Natural killer cell (primary cell): ENCODE results near the gene CMSS1. TPM values are rescaled to one million over a fixed set of nuclear protein-coding genes. Genes with fewer than 3 reads are reported as not detected.

Experiments used
- ATAC-seq, 3 donors: fragments of 150-1000 bp in 2 of 3; fragments of 200-7000 bp in 1 of 3; cut with Tn5 transposase; 1 replicate in 1 of 3; 2 replicates in 2 of 3; pipeline ENCODE4 v1.10.0; 2021; ENCODE audit warnings: mild to moderate bottlenecking in 2 of 3, moderate library complexity in 2 of 3
- DNase-seq, 2 donors: peaks; one replicate each; pipeline versions ENCODE4 v3.0.0 to v3.0.0-alpha.2; 2013 to 2021; ENCODE audit warnings: mixed read lengths in 1 of 2
- H3K27ac ChIP-seq: one replicate; pipeline ENCODE4 v1.5.1; 2013; ENCODE audit warnings: mild to moderate bottlenecking, low read length
- H3K27me3 ChIP-seq: one replicate; pipeline ENCODE4 v1.6.1; 2013; ENCODE audit warnings: low read length; ENCODE audit not compliant: control insufficient read depth, insufficient read depth
- H3K36me3 ChIP-seq: one replicate; pipeline ENCODE4 v1.6.1; 2013; ENCODE audit warnings: low read length; ENCODE audit not compliant: control insufficient read depth, insufficient read depth
- H3K4me1 ChIP-seq: one replicate; pipeline ENCODE4 v1.6.1; 2013; ENCODE audit warnings: low read length; ENCODE audit not compliant: control insufficient read depth, insufficient read depth
- H3K4me3 ChIP-seq: one replicate; pipeline ENCODE4 v1.5.1; 2013; ENCODE audit warnings: low read length
- H3K9me3 ChIP-seq: one replicate; pipeline ENCODE4 v1.6.1; 2013; ENCODE audit warnings: low read length; ENCODE audit not compliant: control insufficient read depth, insufficient read depth
- H3K27ac Mint-ChIP-seq, 2 donors: one replicate each; pipeline ENCODE4 v1.8.0; 2022; ENCODE audit warnings: mild to moderate bottlenecking in 2 of 2, mixed read lengths in 2 of 2, moderate library complexity in 1 of 2
- H3K27me3 Mint-ChIP-seq, 2 donors: one replicate each; pipeline ENCODE4 v1.8.0; 2022; ENCODE audit warnings: low read depth in 2 of 2, mixed read lengths in 2 of 2
- H3K36me3 Mint-ChIP-seq: one replicate; pipeline ENCODE4 v1.8.0; 2022; ENCODE audit warnings: mixed read lengths
- H3K4me1 Mint-ChIP-seq, 2 donors: one replicate each; pipeline ENCODE4 v1.8.0; 2022; ENCODE audit warnings: mixed read lengths in 2 of 2
- H3K4me3 Mint-ChIP-seq: one replicate; pipeline ENCODE4 v1.8.0; 2022; ENCODE audit warnings: mild to moderate bottlenecking, moderate library complexity, mixed read lengths
- H3K9me3 Mint-ChIP-seq, 2 donors: one replicate each; pipeline ENCODE4 v1.8.0; 2022; ENCODE audit warnings: mixed read lengths in 2 of 2
- CTCF ChIP-seq: fragments of 200-600 bp; IDR thresholded peaks from one replicate; pipeline ENCODE4 v1.8.0; 2022; ENCODE audit warnings: antibody characterized with exemption
- WGBS: methylation state at CpG from one replicate; pipeline ENCODE4 v1.1.7; 2013; ENCODE audit warnings: missing lambda C conversion rate; ENCODE audit not compliant: insufficient coverage; 5-methylcytosine and 5-hydroxymethylcytosine counted together
- intact Hi-C: fragments of 100-400 bp; cut with micrococcal nuclease; formaldehyde crosslinking; loops from one replicate; pipeline ENCODE4 v1.14.2; 2022
- total RNA-seq, 4 donors: library from RNA; stranded (reverse); fragments of 120-200 nt in 1 of 4; gene quantifications; one replicate each; pipeline versions ENCODE4 v1.2.3 to v1.2.4, GENCODE V29; 2013 to 2022

The CMSS1 gene
- total RNA-seq, 3 donors from 2014 or later (not counting 1 experiment from before 2014, with no cell fraction given) = 7.8 to 12.7 (median 9.2) TPM

GRCh38 chr3:100073714-100074307, 256.1 kb downstream of the CMSS1 start:
- H3K27ac ChIP-seq = no peak overlapping the region
- WGBS = 17% methylated on average over 8 of the region's 10 CpGs
- peak overlapping the region; percentile 78 for H3K4me3 Mint-ChIP-seq
- H3K36me3 ChIP-seq = no peaks in the 10 kb centered on the region
- H3K27ac Mint-ChIP-seq = peak overlapping the region; percentile 75 to 77
- H3K36me3 Mint-ChIP-seq = no peaks in the 10 kb centered on the region
- peak overlapping the region; percentile 2 for H3K4me3 ChIP-seq
- peaks cover 59 to 62% of the 10 kb centered on the region in 2 donors for H3K4me1 Mint-ChIP-seq
- peaks cover 20% of the 10 kb centered on the region for H3K4me1 ChIP-seq
- no peaks in the 10 kb centered on the region for H3K27me3 ChIP-seq
- H3K27me3 Mint-ChIP-seq = no peaks in the 10 kb centered on the region
- no peaks in the 10 kb centered on the region for H3K9me3 Mint-ChIP-seq
- no peaks in the 10 kb centered on the region for H3K9me3 ChIP-seq
- ATAC-seq (peak in 1 of 3 donors; percentile 24), DNase-seq (peak in 1 of 2 donors; percentile 34)
- TF ChIP-seq CTCF = no peak
- intact Hi-C loops = no loop called here

GRCh38 chr3:100075196-100075595, 257.5 kb downstream of the CMSS1 start:
- Histone ChIP-seq H3K9me3 (no peaks in the 10 kb centered on the region), H3K4me3 (no peak overlapping the region), H3K4me1 (peaks cover 18% of the 10 kb centered on the region), H3K36me3 (no peaks in the 10 kb centered on the region), H3K27me3 (no peaks in the 10 kb centered on the region), H3K27ac (no peak overlapping the region)
- Mint-ChIP-seq H3K27me3 (no peaks in the 10 kb centered on the region), H3K27ac (peak overlapping the region; percentile 31 to 58), H3K36me3 (no peaks in the 10 kb centered on the region), H3K9me3 (no peaks in the 10 kb centered on the region), H3K4me3 (peak overlapping the region; percentile 69), H3K4me1 (peaks cover 50 to 54% of the 10 kb centered on the region in 2 donors)
- intact Hi-C loops = no loop called here
- DNase-seq = no peak
- no peak for TF ChIP-seq CTCF
- no peak for ATAC-seq
- WGBS = 98% methylated on average over 3 of the region's 4 CpGs

DNA sequence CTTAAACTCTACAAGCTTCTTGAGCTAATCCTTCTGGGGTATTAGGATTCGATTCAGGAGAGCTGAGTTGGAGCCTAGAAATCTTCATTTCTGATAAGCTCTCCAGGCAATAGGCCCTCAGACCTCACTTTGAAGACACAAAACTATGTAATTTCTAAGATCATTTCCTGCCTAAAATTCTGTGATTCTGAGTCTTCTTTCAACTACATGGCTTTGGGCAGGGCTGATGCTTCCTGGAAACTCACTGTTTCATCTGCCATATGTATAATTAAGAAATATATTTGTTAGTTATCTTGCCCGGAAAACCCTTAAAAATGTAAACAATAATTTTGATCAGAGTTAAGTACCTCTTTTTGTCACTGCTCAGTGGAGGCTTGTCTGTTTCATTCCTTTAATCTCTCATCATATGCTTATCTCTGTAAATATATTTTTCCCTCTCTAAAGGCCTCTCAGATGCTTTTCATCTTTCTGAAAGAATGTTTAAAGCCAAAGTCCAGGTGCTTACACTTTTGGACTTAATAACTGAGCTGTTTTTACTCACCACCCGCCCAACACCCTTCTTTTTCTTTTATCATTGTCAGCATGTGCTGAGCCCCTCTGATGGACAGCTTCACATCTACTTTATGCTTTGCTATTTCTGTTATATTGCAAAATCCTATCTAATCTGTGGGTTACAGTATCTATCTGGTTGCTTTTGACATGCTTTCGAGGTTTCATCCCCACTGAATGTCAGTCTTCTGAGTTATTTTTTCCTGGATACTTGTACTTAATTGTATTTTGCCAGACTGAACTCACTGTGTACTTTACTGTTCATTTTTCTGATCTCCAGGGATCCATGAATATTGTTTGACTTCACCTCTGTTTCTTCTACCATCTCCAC, 258.4 kb downstream of the CMSS1 start:
- Histone ChIP-seq H3K36me3 (no peaks in the 10 kb centered on the region), H3K4me1 (peaks cover 18% of the 10 kb centered on the region), H3K27ac (no peak overlapping the region), H3K9me3 (no peaks in the 10 kb centered on the region), H3K4me3 (no peak overlapping the region), H3K27me3 (no peaks in the 10 kb centered on the region)
- no peak for TF ChIP-seq CTCF
- Mint-ChIP-seq H3K27ac (peak overlapping the region; percentile 31 to 58), H3K9me3 (no peaks in the 10 kb centered on the region), H3K27me3 (no peaks in the 10 kb centered on the region), H3K36me3 (no peaks in the 10 kb centered on the region), H3K4me3 (peak overlapping the region; percentile 69), H3K4me1 (peaks cover 50 to 53% of the 10 kb centered on the region in 2 donors)
- intact Hi-C loops = no loop called here
- DNase-seq (no peak), ATAC-seq (no peak)
- WGBS = 97% methylated on average over 3 of the region's 4 CpGs
